Occipital lobe (tissue), 2 donors: ENCODE measurements around the gene UTP11. TPM values are rescaled to one million over a fixed set of nuclear protein-coding genes. Genes with fewer than 3 reads are reported as not detected.
A peak's percentile ranks its signal among the peaks of the same experiment; 100 is the strongest.

Source experiments
- DNase-seq: peaks from one replicate; lab custom pipeline; 2025; lab: John Stamatoyannopoulos, UW
- total RNA-seq: library from RNA; depleted of rRNA; stranded (reverse); fragments of >200 nt; gene quantifications from one replicate; pipeline ENCODE4 v1.2.3, GENCODE V29; 2014

UTP11 gene
- total RNA-seq, 1 donor from 2014 or later: 52.9 TPM

- DNase-seq: no peak
Measured at GRCh38 chr1:38045401-38046332, 33.1 kb downstream of the UTP11 start.

GRCh38 chr1:38046333-38046883, 33.9 kb downstream of the UTP11 start, which contains the start of gene POU3F1:
Gene POU3F1, minus strand, starts transcription at chr1:38046793. Its CDS starts 50 bp downstream, at chr1:38046743.
- DNase-seq: no peak

- DNase-seq: peak; percentile 91
Measured at GRCh38 chr1:38046884-38047602, 34.5 kb downstream of the UTP11 start.

- DNase-seq: no peak
Measured at GRCh38 chr1:38047603-38048141, 35.1 kb downstream of the UTP11 start.

- DNase-seq: no peak
Measured at GRCh38 chr1:38050397-38051078, 38.0 kb downstream of the UTP11 start.

GRCh38 chr1:38051079-38051543, 38.6 kb downstream of the UTP11 start:
- no peak for DNase-seq

- no peak for DNase-seq
Measured at GRCh38 chr1:38052750-38053415, 40.3 kb downstream of the UTP11 start.

GRCh38 chr1:38053416-38054091, 41.0 kb downstream of the UTP11 start:
- DNase-seq: no peak

GRCh38 chr1:38055398-38055797, 42.9 kb downstream of the UTP11 start:
- DNase-seq: no peak

GRCh38 chr1:38055965-38056364, 43.4 kb downstream of the UTP11 start:
- no peak for DNase-seq

- no peak for DNase-seq
Measured at GRCh38 chr1:38059635-38060250, 47.2 kb downstream of the UTP11 start.

GRCh38 chr1:38060498-38060897, 48.0 kb downstream of the UTP11 start:
- no peak for DNase-seq

GRCh38 chr1:38061290-38061689, 48.8 kb downstream of the UTP11 start:
- no peak for DNase-seq

- no peak for DNase-seq
Measured at GRCh38 chr1:38061883-38062328, 49.4 kb downstream of the UTP11 start.

GRCh38 chr1:38062361-38063288, 50.1 kb downstream of the UTP11 start:
- no peak for DNase-seq

GRCh38 chr1:38063616-38064015, 51.1 kb downstream of the UTP11 start:
- no peak for DNase-seq

GRCh38 chr1:38064197-38064903, 51.8 kb downstream of the UTP11 start:
- DNase-seq: peak; percentile 70
